HepG2 (cell line): Measurements from ENCODE around the gene LYSMD2.
"Not testable (repeated sequence)": the region's sequence is repeated elsewhere in the genome, so short reads cannot be mapped to it uniquely, and the experiment has no call there.

Experiments
- ZMAT3 ChIP-seq: sonication (generic); formaldehyde crosslinking; conservative IDR thresholded peaks from 2 replicates; pipeline ENCODE4 v1.7.0; 2021; ENCODE audit warnings: missing genetic modification reagents
- ZNF670 ChIP-seq: sonication (generic); formaldehyde crosslinking; IDR thresholded peaks from 2 replicates; pipeline ENCODE4 v1.8.0; 2022; ENCODE audit warnings: mild to moderate bottlenecking, missing genetic modification reagents, borderline replicate concordance
- TF ChIP-seq, protein P1 (sequence below): sonication (generic); formaldehyde crosslinking; IDR thresholded peaks from 2 replicates; pipeline ENCODE4 v1.4.0; 2020; ENCODE audit warnings: missing genetic modification reagents
- TF ChIP-seq, protein P2 (sequence below): sonication (generic); formaldehyde crosslinking; IDR thresholded peaks from 2 replicates; pipeline ENCODE4 v1.5.0; 2020; ENCODE audit warnings: mild to moderate bottlenecking, missing genetic modification reagents, moderate library complexity
- TF ChIP-seq, protein P3 (sequence below): sonication (generic); formaldehyde crosslinking; IDR thresholded peaks from 2 replicates; pipeline ENCODE4 v1.4.0; 2020; ENCODE audit warnings: low read depth, mild to moderate bottlenecking, missing genetic modification reagents

DNA sequence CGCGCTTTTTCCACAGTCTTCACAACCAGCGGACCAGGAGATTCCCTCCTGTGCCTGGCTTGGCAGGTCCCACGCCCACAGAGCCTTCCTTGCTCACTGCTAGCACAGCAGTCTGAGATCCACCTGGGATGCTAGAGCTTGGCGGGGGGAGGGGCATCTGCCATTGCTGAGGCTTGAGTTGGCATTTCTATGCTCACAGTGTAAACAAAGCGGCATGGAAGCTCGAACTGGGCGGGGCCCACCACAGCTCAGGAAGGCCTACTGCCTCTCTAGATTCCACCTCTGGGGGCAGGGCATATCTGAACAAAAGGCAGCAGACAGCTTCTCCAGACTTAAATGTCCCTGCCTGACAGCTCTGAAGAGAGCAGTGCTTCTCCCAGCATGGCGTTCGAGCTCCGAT lies 49.7 kb upstream of the LYSMD2 start:
- TF ChIP-seq, protein P1, sequence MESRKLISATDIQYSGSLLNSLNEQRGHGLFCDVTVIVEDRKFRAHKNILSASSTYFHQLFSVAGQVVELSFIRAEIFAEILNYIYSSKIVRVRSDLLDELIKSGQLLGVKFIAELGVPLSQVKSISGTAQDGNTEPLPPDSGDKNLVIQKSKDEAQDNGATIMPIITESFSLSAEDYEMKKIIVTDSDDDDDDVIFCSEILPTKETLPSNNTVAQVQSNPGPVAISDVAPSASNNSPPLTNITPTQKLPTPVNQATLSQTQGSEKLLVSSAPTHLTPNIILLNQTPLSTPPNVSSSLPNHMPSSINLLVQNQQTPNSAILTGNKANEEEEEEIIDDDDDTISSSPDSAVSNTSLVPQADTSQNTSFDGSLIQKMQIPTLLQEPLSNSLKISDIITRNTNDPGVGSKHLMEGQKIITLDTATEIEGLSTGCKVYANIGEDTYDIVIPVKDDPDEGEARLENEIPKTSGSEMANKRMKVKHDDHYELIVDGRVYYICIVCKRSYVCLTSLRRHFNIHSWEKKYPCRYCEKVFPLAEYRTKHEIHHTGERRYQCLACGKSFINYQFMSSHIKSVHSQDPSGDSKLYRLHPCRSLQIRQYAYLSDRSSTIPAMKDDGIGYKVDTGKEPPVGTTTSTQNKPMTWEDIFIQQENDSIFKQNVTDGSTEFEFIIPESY (CRISPR knock-in tag) = not testable (repeated sequence)
- TF ChIP-seq, protein P2, sequence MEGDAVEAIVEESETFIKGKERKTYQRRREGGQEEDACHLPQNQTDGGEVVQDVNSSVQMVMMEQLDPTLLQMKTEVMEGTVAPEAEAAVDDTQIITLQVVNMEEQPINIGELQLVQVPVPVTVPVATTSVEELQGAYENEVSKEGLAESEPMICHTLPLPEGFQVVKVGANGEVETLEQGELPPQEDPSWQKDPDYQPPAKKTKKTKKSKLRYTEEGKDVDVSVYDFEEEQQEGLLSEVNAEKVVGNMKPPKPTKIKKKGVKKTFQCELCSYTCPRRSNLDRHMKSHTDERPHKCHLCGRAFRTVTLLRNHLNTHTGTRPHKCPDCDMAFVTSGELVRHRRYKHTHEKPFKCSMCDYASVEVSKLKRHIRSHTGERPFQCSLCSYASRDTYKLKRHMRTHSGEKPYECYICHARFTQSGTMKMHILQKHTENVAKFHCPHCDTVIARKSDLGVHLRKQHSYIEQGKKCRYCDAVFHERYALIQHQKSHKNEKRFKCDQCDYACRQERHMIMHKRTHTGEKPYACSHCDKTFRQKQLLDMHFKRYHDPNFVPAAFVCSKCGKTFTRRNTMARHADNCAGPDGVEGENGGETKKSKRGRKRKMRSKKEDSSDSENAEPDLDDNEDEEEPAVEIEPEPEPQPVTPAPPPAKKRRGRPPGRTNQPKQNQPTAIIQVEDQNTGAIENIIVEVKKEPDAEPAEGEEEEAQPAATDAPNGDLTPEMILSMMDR (CRISPR knock-in tag) = peak; percentile 23; the same call in 1 of the 2 replicates
- TF ChIP-seq ZMAT3, ZNF670 (CRISPR knock-in tag): not testable (repeated sequence)
- TF ChIP-seq, protein P3, sequence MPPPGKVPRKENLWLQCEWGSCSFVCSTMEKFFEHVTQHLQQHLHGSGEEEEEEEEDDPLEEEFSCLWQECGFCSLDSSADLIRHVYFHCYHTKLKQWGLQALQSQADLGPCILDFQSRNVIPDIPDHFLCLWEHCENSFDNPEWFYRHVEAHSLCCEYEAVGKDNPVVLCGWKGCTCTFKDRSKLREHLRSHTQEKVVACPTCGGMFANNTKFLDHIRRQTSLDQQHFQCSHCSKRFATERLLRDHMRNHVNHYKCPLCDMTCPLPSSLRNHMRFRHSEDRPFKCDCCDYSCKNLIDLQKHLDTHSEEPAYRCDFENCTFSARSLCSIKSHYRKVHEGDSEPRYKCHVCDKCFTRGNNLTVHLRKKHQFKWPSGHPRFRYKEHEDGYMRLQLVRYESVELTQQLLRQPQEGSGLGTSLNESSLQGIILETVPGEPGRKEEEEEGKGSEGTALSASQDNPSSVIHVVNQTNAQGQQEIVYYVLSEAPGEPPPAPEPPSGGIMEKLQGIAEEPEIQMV (CRISPR knock-in tag) = not testable (repeated sequence)
